Stimulated activated naive CD8-positive, alpha-beta T cell treated with anti-CD3 and anti-CD28 coated beads, Interleukin-15, Interleukin-2, amounts not matched to agents 100 U/mL and 50 U/mL, for 24 hours (primary cell): ENCODE measurements around the gene RNASE4.
"Not testable (repeated sequence)": the region's sequence is repeated elsewhere in the genome, so short reads cannot be mapped to it uniquely, and the experiment has no call there.

Experiments
- ATAC-seq: fragments of 150-1000 bp; cut with Tn5 transposase; one replicate; pipeline ENCODE4 v1.10.0; 2021
- DNase-seq: peaks from one replicate; pipeline ENCODE4 v3.0.0; 2021

The RNASE4 gene

GRCh38 chr14:20683891-20684661 is at the start of gene RNASE4:
Gene RNASE4, plus strand, starts transcription at chr14:20684560. Its CDS starts 14,812 bp downstream, at chr14:20699372.
- ATAC-seq (peak; percentile 34), DNase-seq (peak; percentile 82)

DNA sequence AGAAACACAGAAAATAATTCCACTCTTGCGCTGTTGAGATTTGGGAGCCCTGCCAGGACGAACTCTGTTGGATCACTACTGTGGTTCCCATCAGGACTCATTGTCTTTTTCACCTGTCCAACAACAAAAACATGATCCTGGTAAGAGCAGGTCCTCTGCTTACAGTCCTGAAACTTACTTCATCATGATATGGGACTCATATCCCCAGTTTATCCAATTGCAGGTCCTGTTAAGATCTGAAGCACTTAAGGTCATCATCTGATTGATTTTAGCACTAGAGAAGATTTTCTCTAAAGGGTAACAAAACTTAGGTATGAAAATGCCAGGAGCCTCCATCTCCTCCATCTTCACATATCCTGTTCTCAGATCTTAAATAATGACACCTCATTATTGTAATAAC is 42.8 kb upstream of the RNASE4 start, which contains the start of gene OR6S1:
Gene OR6S1 (minus strand): TSS at position 101 of the 400 bp plus-strand sequence. CDS start 0 bp downstream, at position 101.
- ATAC-seq = no peak

GRCh38 chr14:20642182-20642581 is 42.2 kb upstream of the RNASE4 start:
- DNase-seq = no peak
- ATAC-seq = no peak

More for the DNA sequence above, 42.8 kb upstream of the RNASE4 start, which contains the start of gene OR6S1:
- no peak for DNase-seq

DNA sequence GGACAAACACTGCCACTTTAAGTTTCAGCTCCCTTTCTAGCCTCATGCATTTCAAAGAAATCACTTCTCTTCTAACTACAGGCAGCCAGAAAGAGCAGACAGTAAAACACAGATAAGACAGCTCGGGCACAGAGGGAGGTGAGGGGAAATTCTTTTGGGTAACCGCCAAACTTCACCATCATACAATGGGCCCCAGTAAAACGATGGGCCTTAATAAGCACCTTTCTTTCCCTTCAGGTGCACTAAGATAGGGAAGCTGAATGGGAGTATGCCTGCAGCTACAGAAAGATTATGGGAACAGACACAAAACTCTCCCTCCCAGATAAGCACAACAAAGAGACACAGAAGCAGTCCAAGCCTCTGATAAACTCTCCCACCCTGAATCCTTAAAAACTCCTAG is 41.6 kb upstream of the RNASE4 start:
- DNase-seq = not testable (repeated sequence)

GRCh38 chr14:20644520-20644919 is 39.8 kb upstream of the RNASE4 start:
- ATAC-seq (no peak), DNase-seq (no peak)

More for the DNA sequence above, 41.6 kb upstream of the RNASE4 start:
- not testable (repeated sequence) for ATAC-seq

GRCh38 chr14:20645481-20645880 is 38.9 kb upstream of the RNASE4 start:
- DNase-seq = no peak
- ATAC-seq = no peak

- DNase-seq (peak; percentile 76), ATAC-seq (peak; percentile 83)
These were observed 31.1 kb upstream of the RNASE4 start for GRCh38 chr14:20652996-20653975.

DNA sequence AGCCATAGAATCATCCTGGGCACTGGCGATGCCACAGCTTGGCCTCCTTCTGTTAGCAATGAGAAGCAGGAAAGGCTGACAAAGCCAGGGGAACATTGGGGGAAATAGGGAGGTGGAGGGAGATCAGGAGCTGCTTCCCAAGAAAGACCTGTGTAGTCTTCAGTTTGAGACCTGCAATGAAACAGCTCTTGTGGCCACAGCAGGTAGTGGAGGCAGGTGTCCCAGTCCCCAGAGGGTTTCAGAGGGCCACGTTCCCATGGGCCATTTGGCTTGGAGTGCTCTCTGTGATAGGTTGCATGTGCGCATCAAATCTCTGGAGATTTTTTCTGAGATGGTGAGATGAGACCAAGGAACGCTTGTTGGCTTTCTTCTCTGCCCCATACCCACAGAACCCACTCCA is 28.5 kb upstream of the RNASE4 start:
- DNase-seq = no peak
- no peak for ATAC-seq

DNA sequence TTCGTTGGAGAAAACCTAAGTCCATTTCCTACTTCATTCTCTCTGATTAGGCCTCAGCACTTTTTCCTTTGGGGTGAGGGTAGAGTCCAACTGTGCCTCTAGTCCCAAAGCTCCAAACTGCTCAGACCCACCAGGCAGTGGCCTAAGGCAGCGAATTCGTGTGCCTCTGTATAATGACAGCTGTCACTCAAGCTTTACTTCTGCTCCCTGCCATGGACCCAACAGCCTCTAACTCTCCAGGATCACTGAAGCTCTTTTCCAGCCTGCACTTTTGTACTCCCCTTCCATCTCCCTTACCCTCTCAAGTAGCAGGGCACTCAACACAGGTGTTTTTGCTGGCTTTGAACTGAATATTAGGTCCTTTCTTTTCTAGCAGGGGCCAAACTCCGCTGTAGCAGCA is 28.1 kb upstream of the RNASE4 start:
- ATAC-seq (no peak), DNase-seq (no peak)

GRCh38 chr14:20657216-20658211 is 26.8 kb upstream of the RNASE4 start:
- ATAC-seq (peak; percentile 35), DNase-seq (peak; percentile 44)

DNA sequence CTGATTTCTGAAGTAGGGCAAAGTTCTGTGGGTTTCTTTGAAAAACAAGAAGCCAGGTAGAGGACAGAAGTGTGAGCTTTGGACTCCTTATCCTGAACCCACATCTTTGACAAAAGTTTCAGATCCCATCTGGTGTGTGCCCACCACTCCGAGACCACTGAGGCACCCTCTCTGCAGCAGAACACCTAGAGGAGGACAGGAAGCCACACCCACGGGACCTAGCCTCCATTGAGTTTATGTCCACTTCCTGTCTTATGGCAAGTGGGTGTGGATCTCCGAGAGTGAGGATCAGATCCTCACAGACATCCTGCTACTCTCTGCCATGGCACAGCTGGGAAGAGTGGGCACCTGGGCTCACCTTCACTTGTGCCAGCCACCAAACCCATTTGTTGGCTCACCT is 26.1 kb upstream of the RNASE4 start:
- ATAC-seq = no peak
- DNase-seq = no peak

- DNase-seq (no peak), ATAC-seq (no peak)
These were observed 25.0 kb upstream of the RNASE4 start for GRCh38 chr14:20659336-20659735.

DNA sequence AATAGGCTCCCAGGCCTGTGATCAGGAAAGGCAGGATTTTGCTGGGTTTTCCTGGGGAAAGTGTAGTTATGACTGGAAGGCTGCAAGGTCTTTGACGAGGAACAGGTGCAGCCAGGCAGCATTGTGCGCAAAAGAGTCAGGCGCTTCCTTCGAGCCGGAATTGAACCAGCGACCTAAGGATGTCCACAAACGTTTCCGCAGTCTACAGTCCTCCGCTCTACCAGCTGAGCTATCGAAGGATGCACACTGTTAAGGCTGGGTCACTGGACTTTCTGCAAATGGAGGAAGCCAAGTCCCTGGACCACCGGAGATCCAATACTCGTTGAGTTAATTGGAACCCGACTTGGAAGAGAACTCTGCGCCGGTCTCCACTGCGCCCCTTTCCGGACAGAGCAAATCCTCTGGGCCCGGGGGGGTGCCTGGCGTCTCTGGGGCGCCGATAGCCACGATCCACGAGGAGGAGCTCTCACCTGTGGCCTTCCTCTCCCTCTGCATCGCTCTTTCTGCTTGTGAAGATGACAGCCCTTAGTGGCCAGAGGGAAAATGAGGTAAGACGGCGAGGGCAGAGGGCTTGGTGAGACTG is 24.5 kb upstream of the RNASE4 start:
- no peak for DNase-seq
- ATAC-seq = no peak

GRCh38 chr14:20661197-20661596 is 23.2 kb upstream of the RNASE4 start:
- ATAC-seq (no peak), DNase-seq (no peak)

DNA sequence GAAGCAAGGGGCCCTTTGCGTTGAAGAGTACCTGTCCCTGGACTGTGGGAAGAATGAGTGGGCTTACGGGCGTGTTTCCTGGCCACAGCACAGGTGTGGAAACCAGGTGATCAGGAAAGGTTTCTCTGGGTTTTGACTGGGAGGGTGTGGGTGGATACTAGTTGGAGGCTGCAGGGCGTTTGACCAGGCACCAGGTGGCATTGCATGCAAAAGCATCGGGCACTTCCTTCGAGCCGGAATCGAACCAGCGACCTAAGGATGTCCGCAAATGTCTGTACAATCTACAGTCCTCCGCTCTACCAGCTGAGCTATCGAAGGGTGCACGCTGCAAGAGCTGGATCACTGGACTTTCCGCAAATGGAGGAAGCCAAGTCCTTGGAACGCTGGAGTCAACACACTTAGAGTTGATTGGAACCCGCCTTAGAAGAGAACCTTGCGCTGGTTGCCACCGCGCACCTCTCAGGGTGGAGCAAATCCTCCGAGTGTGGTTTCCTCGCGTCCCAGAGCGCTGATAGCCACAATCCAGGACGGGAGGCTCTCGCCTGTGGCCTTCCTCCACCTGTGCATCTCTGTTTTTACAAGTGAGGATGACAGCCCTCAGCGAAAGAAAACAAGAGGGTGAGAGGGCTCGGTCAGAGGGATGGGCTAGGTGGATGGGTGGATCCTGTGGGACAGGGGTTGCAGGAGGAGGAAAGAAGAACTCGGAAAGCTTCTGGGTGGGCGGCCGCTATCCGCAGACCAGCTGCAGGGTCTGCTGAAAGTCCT is 21.2 kb upstream of the RNASE4 start:
- DNase-seq (peak; percentile 86), ATAC-seq (peak; percentile 94)

DNA sequence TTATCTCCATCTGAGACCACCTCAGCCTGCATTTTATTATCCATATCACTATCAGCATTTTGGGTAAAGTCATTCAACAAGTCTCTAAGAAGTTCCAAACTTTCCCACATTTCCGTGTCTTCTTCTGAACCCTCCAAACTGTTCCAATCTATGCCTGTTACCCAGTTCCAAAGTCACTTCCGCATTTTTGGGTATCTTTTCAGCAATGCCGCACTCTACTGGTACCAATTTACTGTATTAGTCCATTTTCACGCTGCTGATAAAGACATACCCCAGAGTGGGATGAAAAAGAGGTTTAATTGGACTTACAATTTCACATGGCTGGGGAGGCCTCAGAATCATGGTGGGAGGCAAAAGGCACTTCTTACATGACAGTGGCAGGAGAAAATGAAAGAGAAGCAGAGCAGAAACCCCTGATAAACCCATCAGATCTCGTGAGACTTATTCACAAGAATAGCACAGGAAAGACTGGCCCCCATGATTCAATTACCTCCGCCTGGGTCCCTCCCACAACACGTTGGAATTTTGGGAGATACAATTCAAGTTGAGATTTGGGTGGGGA is 17.9 kb upstream of the RNASE4 start:
- not testable (repeated sequence) for DNase-seq, ATAC-seq

DNA sequence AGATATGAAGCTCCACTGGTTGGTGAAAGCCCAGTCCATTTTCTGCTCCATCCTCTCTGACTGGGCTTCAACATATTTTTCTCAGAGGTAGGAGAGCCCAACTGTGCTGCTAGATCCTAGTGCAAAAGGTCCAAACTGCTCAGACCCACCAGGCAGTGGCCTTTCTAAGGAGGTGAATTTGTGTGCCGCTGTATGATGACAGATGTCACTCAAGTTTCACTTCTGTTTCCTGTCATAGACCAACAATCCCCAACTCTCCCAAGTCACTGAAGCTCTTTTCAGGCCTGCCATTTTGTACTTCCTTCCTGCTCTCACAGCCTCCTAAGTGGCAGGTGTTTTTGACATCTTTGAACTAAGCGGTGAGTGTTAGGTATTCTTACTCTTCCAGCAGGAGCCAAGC is 16.4 kb upstream of the RNASE4 start:
- DNase-seq (no peak), ATAC-seq (peak; percentile 77)

DNA sequence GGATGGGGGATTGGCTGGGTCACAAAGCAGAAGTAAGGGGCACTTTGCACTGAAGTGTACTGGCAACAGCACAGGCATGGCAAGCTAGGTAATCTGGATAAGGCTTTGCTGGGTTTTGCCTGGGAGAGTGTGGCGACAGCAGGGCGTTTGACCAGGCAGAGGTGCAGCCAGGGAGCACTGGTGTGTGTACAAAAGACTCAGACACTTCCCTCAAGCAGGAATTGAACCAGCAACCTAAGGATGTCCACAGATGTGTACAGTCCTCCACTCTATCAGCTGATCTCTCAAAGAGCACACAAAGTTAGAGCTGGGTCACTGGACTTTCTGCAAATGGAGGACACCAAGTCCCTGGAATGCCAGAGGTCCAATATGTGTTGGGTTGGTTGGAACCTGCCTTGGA is 15.4 kb upstream of the RNASE4 start:
- DNase-seq (no peak), ATAC-seq (no peak)

DNA sequence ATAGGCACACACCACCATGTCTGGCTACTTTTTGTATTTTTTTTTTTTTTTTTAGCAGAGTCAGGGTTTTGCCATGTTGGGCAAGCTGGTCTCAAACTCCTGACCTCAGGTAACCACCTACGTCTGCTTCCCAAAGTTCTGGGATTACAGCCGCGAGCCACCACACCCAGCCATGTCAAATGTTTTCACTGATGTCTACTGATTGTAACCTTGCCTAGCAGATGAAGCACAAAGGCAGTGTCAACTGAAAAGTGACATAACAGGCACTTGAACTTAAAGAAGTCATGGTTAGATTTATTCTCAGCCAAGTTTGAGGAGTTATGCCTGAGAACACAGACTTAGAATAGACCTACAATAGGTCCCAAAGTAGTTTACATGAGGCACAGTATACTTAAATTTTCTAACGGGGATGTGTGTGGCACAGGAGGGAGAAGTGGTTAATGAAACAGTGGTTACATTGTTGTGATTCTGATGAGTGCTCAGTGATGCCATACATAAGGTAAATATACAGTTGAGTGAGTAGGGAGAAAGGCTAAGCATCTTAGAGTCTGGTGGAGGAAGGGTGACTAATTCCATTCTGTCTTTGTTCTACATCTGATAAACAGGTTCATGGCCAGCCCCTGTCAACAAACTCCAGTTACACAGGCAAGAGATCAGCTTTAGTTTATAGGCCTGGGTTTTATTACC is 12.6 kb upstream of the RNASE4 start:
- DNase-seq (no peak), ATAC-seq (no peak)
